Activated CD4-positive, alpha-beta T cell treated with anti-CD3 and anti-CD28 coated beads, Interleukin-2, amount 10 ng/mL, durations not matched to agents 24 days and 14 days (primary cell): ENCODE results near the gene DACT1. TPM values are rescaled to one million over a fixed set of nuclear protein-coding genes. Genes with fewer than 3 reads are reported as not detected.

Experiments
- DNase-seq: peaks from one replicate; pipeline ENCODE4 v3.0.0; 2022
- H3K27ac Mint-ChIP-seq: one replicate; pipeline ENCODE4 v1.8.0; 2022; ENCODE audit warnings: mild to moderate bottlenecking, mixed read lengths
- H3K27me3 Mint-ChIP-seq: one replicate; pipeline ENCODE4 v1.8.0; 2022; ENCODE audit warnings: mixed read lengths
- H3K36me3 Mint-ChIP-seq: one replicate; pipeline ENCODE4 v1.8.0; 2022; ENCODE audit warnings: low read depth, mild to moderate bottlenecking, mixed read lengths
- H3K4me1 Mint-ChIP-seq: one replicate; pipeline ENCODE4 v1.8.0; 2021; ENCODE audit warnings: mixed read lengths
- H3K4me3 Mint-ChIP-seq: one replicate; pipeline ENCODE4 v1.8.0; 2022; ENCODE audit warnings: mild to moderate bottlenecking, moderate library complexity, mixed read lengths
- H3K9me3 Mint-ChIP-seq: one replicate; pipeline ENCODE4 v1.8.0; 2021; ENCODE audit warnings: mixed read lengths
- intact Hi-C: fragments of 100-400 bp; cut with micrococcal nuclease; formaldehyde crosslinking; loops from one replicate; pipeline ENCODE4 v1.15.1; 2023
- total RNA-seq: library from RNA; stranded (reverse); gene quantifications from 2 replicates; pipeline ENCODE4 v1.2.3, GENCODE V29; 2022

Gene DACT1
- total RNA-seq, 1 donor from 2014 or later: 3.3 TPM

DNA sequence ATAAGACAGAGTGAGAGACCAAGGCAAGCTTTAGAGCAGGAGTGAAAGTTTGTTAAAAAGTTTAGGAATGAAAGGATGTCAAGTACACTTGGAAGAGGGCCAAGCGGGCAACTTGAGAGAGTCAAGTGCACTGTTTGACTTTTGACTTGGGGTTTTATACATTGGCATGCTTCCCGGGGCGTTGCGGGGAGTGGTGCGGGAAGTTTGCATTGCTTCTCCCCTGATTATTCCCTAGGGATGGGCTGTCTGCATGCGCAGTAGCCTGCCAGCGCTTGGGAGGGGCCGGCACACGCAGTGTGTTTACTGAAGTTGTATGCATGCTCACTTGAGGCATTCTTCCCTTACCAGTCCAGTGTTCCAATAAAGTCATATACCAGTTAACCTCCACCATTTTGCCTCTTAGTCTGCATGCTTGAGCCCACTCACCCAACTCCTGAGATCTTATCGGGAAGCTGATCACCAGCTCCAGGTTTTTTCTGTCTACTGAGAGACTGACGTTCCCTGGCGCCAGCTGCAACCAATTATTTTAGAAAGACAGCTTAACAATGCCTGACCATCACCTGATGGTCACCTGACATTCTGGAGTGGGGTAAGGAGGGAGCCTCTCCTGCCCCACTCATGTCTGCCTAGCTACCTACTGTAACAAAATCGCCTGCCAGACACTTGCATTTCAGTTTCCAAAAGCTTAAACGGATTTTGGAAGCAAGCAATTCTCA lies 53.2 kb downstream of the DACT1 start:
- Mint-ChIP-seq H3K27me3 (no peaks in the 10 kb centered on the region), H3K9me3 (no peaks in the 10 kb centered on the region), H3K4me3 (no peak overlapping the region), H3K27ac (no peak overlapping the region), H3K4me1 (no peaks in the 10 kb centered on the region), H3K36me3 (no peaks in the 10 kb centered on the region)
- no peak for DNase-seq
- intact Hi-C loops: no loop called here

DNA sequence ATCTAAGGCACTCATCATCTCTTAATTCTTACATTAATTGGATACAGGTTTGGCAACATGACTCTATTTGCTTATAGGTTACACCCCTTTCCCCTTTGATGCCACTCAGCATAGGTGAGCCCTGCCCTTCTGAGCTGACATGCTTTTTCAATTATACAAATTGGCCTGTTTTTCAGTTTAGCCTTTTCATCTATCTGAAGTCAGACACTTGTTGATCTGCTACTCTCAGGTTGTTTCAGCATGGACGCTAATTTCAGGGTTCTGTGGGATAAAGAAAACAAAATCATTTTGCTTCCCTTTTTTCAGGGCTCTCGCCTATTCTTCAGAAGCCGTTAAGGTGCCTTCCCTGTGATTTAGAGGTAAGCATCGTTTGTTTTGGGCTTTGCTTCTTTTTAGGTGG lies 55.3 kb downstream of the DACT1 start:
- Mint-ChIP-seq H3K4me3 (no peak overlapping the region), H3K27ac (no peak overlapping the region), H3K36me3 (no peaks in the 10 kb centered on the region), H3K4me1 (no peaks in the 10 kb centered on the region), H3K9me3 (no peaks in the 10 kb centered on the region), H3K27me3 (peaks cover 2% of the 10 kb centered on the region)
- no peak for DNase-seq
- intact Hi-C loops: no loop called here

DNA sequence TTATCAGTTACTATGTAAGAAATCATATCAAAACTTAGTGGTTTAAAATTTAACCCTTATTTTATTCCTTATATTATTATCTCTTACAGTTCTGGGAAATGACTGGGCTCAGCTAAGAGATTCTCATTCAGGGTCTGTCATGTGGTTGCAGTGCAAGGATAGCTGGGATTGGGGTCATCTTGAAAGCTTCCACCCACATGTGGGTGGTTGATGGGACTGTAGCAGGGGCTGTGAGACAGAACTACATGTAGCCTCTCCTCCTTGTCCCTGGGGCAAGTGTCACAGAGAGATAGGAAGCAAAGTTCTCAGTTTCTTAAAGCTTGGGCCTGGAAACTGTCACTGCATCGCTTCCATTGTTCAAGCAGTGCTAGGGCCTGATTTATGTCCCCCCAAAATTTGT lies 57.8 kb downstream of the DACT1 start:
- intact Hi-C loops: no loop called here
- no peak overlapping the region for H3K4me3 Mint-ChIP-seq
- H3K36me3 Mint-ChIP-seq: no peaks in the 10 kb centered on the region
- no peaks in the 10 kb centered on the region for H3K4me1 Mint-ChIP-seq
- H3K27me3 Mint-ChIP-seq: peaks cover 2% of the 10 kb centered on the region
- no peaks in the 10 kb centered on the region for H3K9me3 Mint-ChIP-seq
- no peak for DNase-seq
- H3K27ac Mint-ChIP-seq: no peak overlapping the region

DNA sequence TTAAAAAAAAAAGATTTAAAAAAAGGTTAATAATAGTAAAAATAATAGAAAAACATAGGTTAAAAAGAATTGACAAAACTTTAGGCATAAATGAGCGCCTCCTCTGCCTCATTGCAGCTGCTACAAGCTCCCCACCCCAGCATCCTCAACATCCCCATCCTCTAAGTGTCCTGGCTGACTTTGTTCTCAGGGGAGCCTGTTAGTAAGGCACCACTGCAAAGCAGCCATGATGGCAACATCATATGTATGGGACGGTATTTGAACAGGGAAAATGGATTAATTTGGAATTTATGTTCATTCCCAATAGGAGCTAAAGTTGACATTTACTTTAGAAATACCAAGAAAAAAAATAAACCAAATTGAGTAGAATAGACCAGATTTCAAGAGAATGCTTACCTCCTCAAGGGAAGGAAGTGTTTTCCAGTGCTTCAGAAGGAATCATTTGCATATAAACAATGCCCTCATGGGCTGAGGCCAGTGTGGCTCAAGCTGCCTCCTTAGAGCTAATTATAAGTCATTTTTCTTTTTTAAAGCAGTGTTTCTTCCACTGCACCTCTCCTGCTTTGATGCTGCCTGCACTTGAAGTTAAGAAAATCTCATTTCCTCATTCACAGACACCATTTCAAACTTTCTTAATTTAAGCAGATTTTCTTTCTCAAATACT lies 59.6 kb downstream of the DACT1 start:
- Mint-ChIP-seq H3K27me3 (peaks cover 2% of the 10 kb centered on the region), H3K27ac (no peak overlapping the region), H3K4me3 (no peak overlapping the region), H3K36me3 (no peaks in the 10 kb centered on the region), H3K4me1 (no peaks in the 10 kb centered on the region), H3K9me3 (no peaks in the 10 kb centered on the region)
- intact Hi-C loops: no loop called here
- no peak for DNase-seq

Other genes starting within 250 kb of the DACT1 start
- not detected in 2 replicates for gene TOMM20L, start 242.0 kb upstream of the DACT1 start, total RNA-seq
- gene TIMM9, start 210.4 kb upstream of the DACT1 start, total RNA-seq: 67.7 and 71.8 TPM in 2 replicates
- gene KIAA0586, start 210.2 kb upstream of the DACT1 start, total RNA-seq: 19.8 and 20.9 TPM in 2 replicates